ENCODE data around the gene BCKDHB.
"Not testable (repeated sequence)": the region's sequence is repeated elsewhere in the genome, so short reads cannot be mapped to it uniquely, and the experiment has no call there.

Gene BCKDHB

GRCh38 chr6:80106418-80107235 lies at the start of gene BCKDHB:
Gene BCKDHB (plus strand): TSS chr6:80106671. CDS start chr6:80106694, 23 bp downstream.
- DNase-seq, result peak; percentile 98 to 99

- DNase-seq, result no peak
Observed at GRCh38 chr6:80060774-80061173, 45.7 kb upstream of the BCKDHB start.

DNA sequence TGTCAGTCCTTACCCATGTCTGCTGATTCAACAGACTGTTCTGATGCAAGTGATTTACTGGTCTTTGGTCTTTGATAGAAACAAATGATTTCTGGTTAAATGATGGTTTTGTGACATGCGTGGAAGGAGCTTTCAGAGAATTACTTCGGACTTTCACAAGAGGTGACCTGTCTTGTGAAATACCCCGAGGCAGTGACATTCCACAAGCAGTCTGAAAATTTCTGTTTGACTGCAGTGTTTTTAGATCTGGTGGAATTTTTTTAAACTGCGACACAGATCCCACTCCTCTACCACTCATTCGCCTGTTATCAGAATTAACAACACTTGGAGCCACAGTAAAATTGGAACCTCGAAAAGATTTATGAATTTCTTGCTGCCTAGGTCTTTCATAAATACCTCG lies 38.3 kb upstream of the BCKDHB start:
- DNase-seq, result not testable (repeated sequence)

- DNase-seq, result not testable (repeated sequence)
Observed at GRCh38 chr6:80070431-80070830, 36.0 kb upstream of the BCKDHB start.

- DNase-seq, result no peak
Observed at GRCh38 chr6:80077067-80077466, 29.4 kb upstream of the BCKDHB start.

DNA sequence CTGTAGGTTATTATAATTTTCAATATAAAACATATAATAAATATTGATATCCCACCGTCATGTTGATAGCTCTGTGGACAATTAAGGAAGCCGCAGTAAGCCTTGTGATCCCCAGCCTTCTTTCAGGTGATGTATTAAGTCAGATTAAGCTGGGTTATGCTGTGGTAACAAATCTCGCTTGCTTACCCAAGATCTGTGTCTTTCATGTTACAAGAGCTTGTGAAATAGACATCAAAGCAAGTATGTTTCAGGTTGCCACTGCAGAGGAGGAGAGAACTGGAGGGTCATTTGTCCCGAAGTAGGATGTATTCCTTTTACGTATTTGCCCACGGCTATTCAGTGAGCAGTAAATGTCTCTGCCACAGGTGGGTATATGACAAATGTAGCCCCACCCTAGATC lies 17.8 kb upstream of the BCKDHB start:
- DNase-seq, result no peak

- no peak for DNase-seq
Observed at GRCh38 chr6:80091506-80091905, 15.0 kb upstream of the BCKDHB start.

- DNase-seq, result peak in 1 of 2 donors; percentile 6
Observed at GRCh38 chr6:80094017-80094416, 12.5 kb upstream of the BCKDHB start.

DNA sequence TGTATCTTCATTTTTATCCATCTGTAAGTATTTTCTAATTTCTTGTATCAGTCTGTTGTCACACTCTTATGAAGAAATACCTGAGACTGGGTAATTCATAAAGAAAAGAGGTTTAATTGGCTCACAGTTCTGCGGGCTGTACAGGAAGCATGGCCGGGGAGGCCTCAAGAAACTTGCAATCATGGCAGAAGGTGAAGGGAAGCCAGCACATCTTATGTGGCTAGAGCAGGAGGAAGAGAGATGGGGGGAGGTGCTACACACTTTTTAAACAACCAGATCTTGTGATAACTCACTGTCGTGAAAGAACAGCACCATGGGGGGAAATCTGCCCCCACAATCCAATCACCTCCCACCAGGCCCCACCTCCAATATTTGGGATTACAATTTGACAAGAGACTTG lies 10.9 kb upstream of the BCKDHB start:
- DNase-seq, result no peak

DNA sequence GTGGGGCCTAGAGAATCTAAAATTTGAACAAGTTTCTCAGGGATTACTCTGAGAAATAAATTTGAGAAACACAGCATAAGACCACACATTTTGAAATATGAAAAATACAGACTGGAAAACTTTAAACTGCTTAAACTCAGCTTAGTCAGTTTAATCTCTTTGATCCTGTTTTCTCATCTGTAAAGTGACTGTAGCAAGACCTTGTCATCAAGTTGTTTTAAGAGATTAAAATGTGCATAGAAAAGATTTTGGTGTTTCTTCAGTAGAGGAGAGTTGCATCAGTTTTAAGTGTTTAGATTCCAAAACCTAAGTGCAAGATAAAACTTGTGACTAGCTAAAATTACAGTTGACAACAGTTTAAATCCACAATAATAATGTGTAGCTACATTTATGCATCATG lies 8.1 kb upstream of the BCKDHB start:
- DNase-seq, result no peak

DNA sequence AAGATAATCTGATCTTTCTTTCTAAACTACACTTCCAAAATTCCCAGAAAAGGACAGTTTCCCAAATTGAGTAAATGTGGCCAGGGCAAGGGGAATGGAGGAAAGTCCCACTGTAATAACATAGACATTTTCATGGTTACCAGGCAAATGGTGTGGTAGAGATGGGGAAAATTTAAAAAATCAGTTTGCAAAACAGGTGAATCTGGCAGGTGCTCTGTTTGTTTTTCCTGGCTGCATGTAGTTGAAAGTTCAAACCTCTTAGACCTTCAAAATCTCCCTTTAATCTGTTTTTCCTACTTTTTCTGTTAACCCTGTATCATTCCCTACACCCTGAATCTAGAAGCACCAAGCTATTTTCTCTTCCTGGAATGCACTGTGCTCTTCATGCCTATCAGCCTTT lies 2.0 kb upstream of the BCKDHB start:
- DNase-seq, result no peak

DNA sequence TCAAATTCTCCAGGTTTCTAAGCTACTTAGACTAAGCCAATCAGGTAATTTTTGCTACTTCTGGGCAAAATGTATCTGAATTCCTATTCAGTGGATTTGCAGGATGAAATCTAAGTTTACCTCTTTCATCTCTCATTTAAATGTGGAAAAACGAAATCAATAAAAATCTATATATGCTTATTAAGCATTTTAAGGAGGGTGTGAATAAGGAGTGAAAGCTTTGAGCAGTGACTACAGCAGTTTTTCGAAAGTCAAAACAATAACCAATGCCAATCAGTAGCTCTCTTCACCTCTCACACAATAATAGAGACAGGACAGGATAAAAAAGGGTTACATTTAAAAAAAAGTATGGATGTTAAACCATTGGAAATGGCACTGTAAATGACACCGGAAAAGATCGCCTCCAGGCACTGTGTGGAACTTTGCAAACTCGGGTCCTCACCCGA lies 476 bp upstream of the BCKDHB start:
- DNase-seq, result no peak

- not testable (repeated sequence) for DNase-seq
Observed at GRCh38 chr6:80122576-80122975, 16.1 kb downstream of the BCKDHB start.

GRCh38 chr6:80126657-80127345 lies 20.3 kb downstream of the BCKDHB start:
- no peak for DNase-seq

- DNase-seq, result no peak
Observed at GRCh38 chr6:80129485-80129884, 23.0 kb downstream of the BCKDHB start.

- peak; percentile 16 to 25 for DNase-seq
Observed at GRCh38 chr6:80133020-80133419, 26.5 kb downstream of the BCKDHB start.

GRCh38 chr6:80134065-80134464 lies 27.6 kb downstream of the BCKDHB start:
- DNase-seq, result no peak

GRCh38 chr6:80142586-80142985 lies 36.1 kb downstream of the BCKDHB start:
- no peak for DNase-seq

DNA sequence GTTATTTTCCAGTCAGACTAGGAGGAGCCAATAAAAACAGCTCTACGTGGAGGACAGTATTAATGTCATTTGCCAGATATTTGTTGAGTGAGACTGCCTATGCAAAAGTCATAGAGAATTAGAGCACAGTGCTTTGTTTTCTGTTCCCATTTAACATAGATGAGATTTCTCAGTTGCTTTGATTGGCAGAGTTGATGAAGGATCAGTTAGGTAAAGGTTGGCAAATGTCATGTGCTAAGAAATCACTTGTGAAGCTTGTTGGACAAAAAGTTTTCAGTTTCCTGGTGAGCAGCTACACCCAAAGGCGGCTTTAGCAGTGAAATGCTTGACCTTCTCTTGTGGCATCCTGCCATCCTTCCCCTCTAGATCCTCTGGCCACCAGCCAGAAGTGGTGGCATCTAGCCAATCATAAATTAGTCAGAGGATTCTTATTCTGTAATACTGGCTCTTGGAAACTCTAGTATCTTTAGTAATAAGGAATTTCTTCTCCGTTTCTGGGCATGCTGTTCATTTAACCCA lies 37.0 kb downstream of the BCKDHB start:
- no peak for DNase-seq

DNA sequence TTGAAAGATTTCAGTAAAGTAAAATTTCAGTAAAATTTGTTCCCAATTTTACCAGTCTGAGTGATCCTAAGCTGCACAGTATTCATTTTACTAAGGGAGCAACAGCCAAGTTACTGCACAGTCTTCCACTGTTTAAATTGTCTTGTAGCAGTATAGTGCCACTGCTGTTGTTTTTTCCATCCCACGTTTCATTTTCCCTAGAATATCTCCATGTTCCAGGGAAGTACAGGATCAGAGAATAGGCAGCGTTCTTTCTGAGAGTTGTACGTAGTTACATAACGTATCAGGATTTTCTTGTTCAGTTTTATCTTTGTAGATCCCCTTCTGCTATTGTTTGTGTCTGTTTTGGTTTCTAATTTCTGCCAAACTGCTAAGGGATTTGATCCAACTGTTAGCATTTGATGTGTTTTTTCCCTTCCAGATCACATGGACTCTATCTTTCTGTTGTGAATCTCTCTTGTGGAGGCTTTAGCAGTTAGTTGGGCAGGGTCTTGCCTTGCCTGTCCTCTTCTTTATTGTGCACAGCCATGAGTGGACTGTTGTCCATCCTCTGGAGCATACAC lies 38.4 kb downstream of the BCKDHB start:
- DNase-seq, result no peak

DNA sequence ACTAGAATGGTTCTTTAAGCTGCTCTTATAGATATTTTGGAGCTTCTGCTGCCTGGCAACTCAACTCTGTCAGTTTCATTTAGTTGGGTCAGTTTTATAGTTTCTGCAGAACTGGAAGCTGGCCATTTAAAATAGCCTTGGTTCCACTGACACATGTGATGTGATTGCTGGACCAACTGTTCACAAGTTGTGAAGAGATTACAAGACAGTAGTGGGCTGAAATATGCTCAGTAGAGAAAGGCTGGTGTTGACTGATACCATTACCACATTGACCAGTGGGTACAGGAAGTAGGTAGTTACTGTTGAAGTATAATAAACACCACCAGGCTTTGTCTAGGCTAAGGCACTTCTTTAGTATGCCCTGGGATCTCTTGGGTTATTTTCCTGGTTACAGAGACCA lies 39.0 kb downstream of the BCKDHB start:
- no peak for DNase-seq

DNA sequence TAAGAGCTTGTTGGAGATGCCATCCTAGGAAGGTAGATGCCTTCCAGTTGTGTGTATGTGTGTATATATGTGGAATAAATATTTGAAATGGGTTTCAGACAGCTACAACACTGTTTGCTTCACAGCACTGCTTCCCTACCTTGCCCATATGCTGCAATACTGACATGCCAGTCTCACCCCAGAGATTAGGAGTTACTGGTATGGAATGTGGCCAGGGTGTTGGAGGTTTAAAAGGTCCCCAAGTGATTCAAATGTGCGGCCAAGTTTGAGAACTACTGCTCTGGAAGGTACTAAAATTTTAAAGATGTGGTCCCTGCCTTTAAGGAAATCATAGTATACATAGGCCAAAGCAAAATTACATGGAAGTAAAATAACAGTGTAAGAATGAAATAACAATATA lies 39.5 kb downstream of the BCKDHB start:
- DNase-seq, result no peak

DNA sequence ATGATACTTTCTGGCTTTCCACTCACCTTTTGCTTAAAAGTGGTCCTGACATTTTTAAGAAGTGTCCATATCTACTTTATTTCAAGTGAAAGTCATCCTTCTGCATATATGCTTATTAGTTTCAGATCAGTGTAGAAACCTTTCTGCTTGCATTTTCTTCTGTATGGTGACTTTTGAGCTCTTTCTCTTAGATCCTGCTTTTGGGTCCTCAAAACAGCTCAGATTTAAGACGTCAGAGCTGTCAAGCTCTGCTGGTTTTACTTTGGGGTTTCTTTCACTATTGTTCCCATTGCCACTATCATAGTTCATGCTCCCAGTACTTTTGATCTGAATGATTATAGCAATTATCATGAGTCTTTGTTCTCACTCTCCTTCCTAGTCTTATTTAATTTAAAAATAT lies 41.7 kb downstream of the BCKDHB start:
- DNase-seq, result no peak

- no peak for DNase-seq
Observed at GRCh38 chr6:80151635-80152034, 45.2 kb downstream of the BCKDHB start.

All from activated CD4-positive, alpha-beta T cell treated with anti-CD3 and anti-CD28 coated beads for 4 hours (primary cell).